Thyroid gland (tissue), 4 donors: ENCODE results near the gene CCDC184. TPM values are rescaled to one million over a fixed set of nuclear protein-coding genes. Genes with fewer than 3 reads are reported as not detected.

Source experiments
- DNase-seq, 2 donors: peaks; one replicate each; pipeline ENCODE4 v3.0.0-alpha.2; 2019
- H3K27ac ChIP-seq, 3 donors: fragments of 200-600 bp; sonication (generic); 1 replicate in 2 of 3; 2 replicates in 1 of 3; pipeline ENCODE4 v1.5.1; 2016 to 2019; ENCODE audit warnings: mild to moderate bottlenecking in 1 of 3, moderate library complexity in 1 of 3
- H3K27me3 ChIP-seq: fragments of 200-600 bp; sonication (generic); one replicate; pipeline ENCODE4 v1.5.1; 2019
- H3K36me3 ChIP-seq, 2 donors: fragments of 200-600 bp; sonication (generic); one replicate each; pipeline ENCODE4 v1.5.1; 2016 to 2019
- H3K4me1 ChIP-seq, 2 donors: fragments of 200-600 bp; sonication (generic); one replicate each; pipeline ENCODE4 v1.5.1; 2017 to 2019
- H3K4me3 ChIP-seq, 3 donors: fragments of 200-600 bp; sonication (generic); replicated peaks in 1 of 3; 1 replicate in 2 of 3; 2 replicates in 1 of 3; pipeline ENCODE4 v1.5.1; 2016; ENCODE audit warnings: mild to moderate bottlenecking in 1 of 3
- H3K9me3 ChIP-seq: fragments of 200-600 bp; sonication (generic); one replicate; pipeline ENCODE4 v1.5.1; 2017
- CTCF ChIP-seq, 6 experiments: fragments of 200-600 bp in 3 of 6; fragments of 450-650 bp in 3 of 6; sonication (generic) in 3 of 6; IDR thresholded peaks; one replicate each; pipeline ENCODE4 v1.5.1; 2016 to 2019; ENCODE audit warnings: antibody characterized with exemption in 6 of 6, mild to moderate bottlenecking in 2 of 6, inconsistent platforms in 1 of 6, moderate library complexity in 1 of 6
- POLR2A ChIP-seq, 2 donors: fragments of 450-650 bp; IDR thresholded peaks; one replicate each; pipeline ENCODE4 v1.6.1; 2017; ENCODE audit warnings: antibody characterized with exemption in 2 of 2, mild to moderate bottlenecking in 2 of 2, moderate library complexity in 1 of 2
- WGBS, 2 donors: methylation state at CpG; one replicate each; pipeline ENCODE4 v1.1.5; 2017; 5-methylcytosine and 5-hydroxymethylcytosine counted together
- intact Hi-C: fragments of 100-400 bp; cut with DNase I; formaldehyde crosslinking; loops from one replicate; pipeline ENCODE4 v1.15.1; 2023
- total RNA-seq, 4 donors: library from RNA; depleted of rRNA; stranded (reverse); fragments of >200 nt; gene quantifications; one replicate each; pipeline ENCODE4 v1.2.3, GENCODE V29; 2016

CCDC184 gene
- total RNA-seq, 4 donors from 2014 or later, result 0.44 to 0.54 TPM; not detected in 2

GRCh38 chr12:48157889-48158370 lies 25.5 kb upstream of the CCDC184 start:
- no peaks in the 10 kb centered on the region for H3K9me3 ChIP-seq
- H3K4me1 ChIP-seq, result peaks cover 8 to 9% of the 10 kb centered on the region in 2 donors
- H3K27me3 ChIP-seq, result no peaks in the 10 kb centered on the region
- TF ChIP-seq CTCF (IDR thresholded peaks at IDR 0.05) (no peak), POLR2A (IDR thresholded peaks at IDR 0.05) (no peak)
- DNase-seq, result no peak
- H3K27ac ChIP-seq, result peak overlapping the region; percentile 65 to 92 (median 66)
- peak overlapping the region in 1 of 3 donors; percentile 53 for H3K4me3 ChIP-seq
- intact Hi-C loops, result loop anchor here (10.0 kb wide), 1 partner anchor 443 kb away; no protein-coding TSS in a partner anchor
- H3K36me3 ChIP-seq, result peaks cover 0 to 4% of the 10 kb centered on the region in 2 donors
- 74 to 77% methylated on average over 3 of the region's 3 CpGs for WGBS, 2 donors

- Histone ChIP-seq H3K27ac (no peak overlapping the region), H3K9me3 (no peaks in the 10 kb centered on the region), H3K4me1 (peaks cover 8 to 9% of the 10 kb centered on the region in 2 donors), H3K4me3 (no peak overlapping the region), H3K27me3 (no peaks in the 10 kb centered on the region), H3K36me3 (no peaks in the 10 kb centered on the region)
- 74 to 81% methylated on average over 5 of the region's 5 CpGs for WGBS, 2 donors
- TF ChIP-seq CTCF (IDR thresholded peaks at IDR 0.05), result no peak
- no peak for TF ChIP-seq POLR2A (IDR thresholded peaks at IDR 0.05)
- DNase-seq, result peak in 1 of 2 donors; percentile 3
- intact Hi-C loops, result loop anchor here (10.0 kb wide), 1 partner anchor 195 kb away; the partner anchor contains the start of gene TMEM106C
These were observed 23.4 kb upstream of the CCDC184 start for GRCh38 chr12:48160046-48160445.

- TF ChIP-seq CTCF (IDR thresholded peaks at IDR 0.05), result no peak
- no peak for TF ChIP-seq POLR2A (IDR thresholded peaks at IDR 0.05)
- Histone ChIP-seq H3K4me3 (no peak overlapping the region), H3K27ac (no peak overlapping the region), H3K27me3 (no peaks in the 10 kb centered on the region), H3K36me3 (no peaks in the 10 kb centered on the region), H3K4me1 (peaks cover 7 to 8% of the 10 kb centered on the region in 2 donors), H3K9me3 (no peaks in the 10 kb centered on the region)
- intact Hi-C loops, result loop anchor here (10.0 kb wide), 1 partner anchor 196 kb away; the partner anchor contains the start of gene TMEM106C
- 48 to 59% methylated on average over 2 of the region's 2 CpGs for WGBS, 2 donors
- DNase-seq, result peak; percentile 61 to 76
These were observed 22.6 kb upstream of the CCDC184 start for GRCh38 chr12:48160807-48161206.

- Histone ChIP-seq H3K9me3 (no peaks in the 10 kb centered on the region), H3K27me3 (no peaks in the 10 kb centered on the region), H3K4me3 (no peak overlapping the region), H3K27ac (no peak overlapping the region), H3K36me3 (no peaks in the 10 kb centered on the region), H3K4me1 (no peaks in the 10 kb centered on the region)
- no peak for TF ChIP-seq CTCF (IDR thresholded peaks at IDR 0.05)
- TF ChIP-seq POLR2A (IDR thresholded peaks at IDR 0.05), result no peak
- DNase-seq, result no peak
- 58 to 66% methylated on average over 5 of the region's 5 CpGs for WGBS, 2 donors
- intact Hi-C loops, result loop anchor here (10.0 kb wide), 1 partner anchor 198 kb away; the partner anchor contains the start of gene TMEM106C
These were observed 20.2 kb upstream of the CCDC184 start for GRCh38 chr12:48163150-48163747.

GRCh38 chr12:48164451-48164850 lies 19.0 kb upstream of the CCDC184 start:
- H3K27ac ChIP-seq, result no peak overlapping the region
- WGBS, 2 donors, result 79 to 85% methylated on average over 2 of the region's 2 CpGs

More at GRCh38 chr12:48164451-48164850, 19.0 kb upstream of the CCDC184 start:
- no peaks in the 10 kb centered on the region for H3K9me3 ChIP-seq
- intact Hi-C loops, result loop anchor here (10.0 kb wide), 1 partner anchor 200 kb away; the partner anchor contains the start of gene TMEM106C
- no peaks in the 10 kb centered on the region for H3K27me3 ChIP-seq
- no peaks in the 10 kb centered on the region for H3K36me3 ChIP-seq
- no peak overlapping the region for H3K4me3 ChIP-seq
- DNase-seq, result no peak
- TF ChIP-seq CTCF (IDR thresholded peaks at IDR 0.05), result no peak
- H3K4me1 ChIP-seq, result no peaks in the 10 kb centered on the region
